HepG2 (cell line): Measurements from ENCODE around the gene ABHD17C. TPM values are rescaled to one million over a fixed set of nuclear protein-coding genes. Genes with fewer than 3 reads are reported as not detected.

Experiments used
- IKZF5 ChIP-seq: IDR thresholded peaks from 2 replicates; pipeline ENCODE4 v1.6.1; 2018; ENCODE audit warnings: missing genetic modification reagents, mild to moderate bottlenecking, missing compliant biosample characterization
- KMT2A ChIP-seq: sonication (generic); formaldehyde crosslinking; IDR thresholded peaks from 2 replicates; pipeline ENCODE4 v1.4.0; 2020; ENCODE audit warnings: missing genetic modification reagents
- NCOA5 ChIP-seq: sonication (generic); formaldehyde crosslinking; IDR thresholded peaks from 2 replicates; pipeline ENCODE4 v1.4.0; 2020; ENCODE audit warnings: missing genetic modification reagents
- NRL ChIP-seq: sonication (generic); formaldehyde crosslinking; IDR thresholded peaks from 2 replicates; pipeline ENCODE4 v1.5.0; 2020; ENCODE audit warnings: missing genetic modification reagents, mild to moderate bottlenecking, moderate library complexity, borderline replicate concordance
- PRDM4 ChIP-seq: sonication (generic); formaldehyde crosslinking; IDR thresholded peaks from 2 replicates; pipeline ENCODE4 v1.9.0; 2021; ENCODE audit warnings: missing genetic modification reagents, borderline replicate concordance
- REXO4 ChIP-seq: sonication (generic); formaldehyde crosslinking; IDR thresholded peaks from 2 replicates; pipeline ENCODE4 v1.8.0; 2022; ENCODE audit warnings: missing genetic modification reagents, mild to moderate bottlenecking, borderline replicate concordance
- ZBTB39 ChIP-seq: sonication (generic); formaldehyde crosslinking; IDR thresholded peaks from 2 replicates; pipeline ENCODE4 v1.5.0; 2020; ENCODE audit warnings: missing genetic modification reagents
- ZIK1 ChIP-seq: sonication (generic); formaldehyde crosslinking; IDR thresholded peaks from 2 replicates; pipeline ENCODE4 v1.5.0; 2020; ENCODE audit warnings: mild to moderate bottlenecking, low read depth, missing genetic modification reagents, borderline replicate concordance
- ZNF34 ChIP-seq: sonication (generic); formaldehyde crosslinking; IDR thresholded peaks from 2 replicates; pipeline ENCODE4 v1.4.0; 2020; ENCODE audit warnings: mild to moderate bottlenecking, missing genetic modification reagents, borderline replicate concordance
- ZNF564 ChIP-seq: sonication (generic); formaldehyde crosslinking; IDR thresholded peaks from 2 replicates; pipeline ENCODE4 v1.8.1; 2023; ENCODE audit warnings: mild to moderate bottlenecking, missing genetic modification reagents
- ZNF776 ChIP-seq: sonication (generic); formaldehyde crosslinking; IDR thresholded peaks from 2 replicates; pipeline ENCODE4 v1.4.0; 2020; ENCODE audit warnings: mild to moderate bottlenecking, missing genetic modification reagents
- ZNF883 ChIP-seq: sonication (generic); formaldehyde crosslinking; IDR thresholded peaks from 2 replicates; pipeline ENCODE4 v1.5.1; 2020; ENCODE audit warnings: mild to moderate bottlenecking, missing genetic modification reagents; ENCODE audit errors: not compliant biosample characterization
- polyA plus RNA-seq, 8 experiments: library from polyadenylated mRNA; depleted of rRNA in 3 of 8; stranded (reverse) in 7 of 8; unstranded in 1 of 8; fragments of >200 nt; fragmentation: Illumina TruSeq in 4 of 8; extraction: Trizol in 4 of 8; gene quantifications; 2 replicates each; pipeline versions ENCODE4 v1.2.1 to v1.2.3, GENCODE V29; 2011 to 2016; ENCODE audit warnings: low read depth in 4 of 8, missing spikeins in 1 of 8, mixed read lengths in 1 of 8; ENCODE audit not compliant: insufficient read depth in 1 of 8
- total RNA-seq, 5 experiments: library from RNA; depleted of rRNA; stranded (reverse); fragments of >200 nt; fragmentation: Illumina TruSeq; extraction: Trizol; gene quantifications; 2 replicates each; pipeline ENCODE4 v1.2.3, GENCODE V29; 2016; ENCODE audit warnings: low read depth in 1 of 5

The ABHD17C gene
- total and polyA plus RNA-seq, 2 of the 13 experiments (the other 11 are each of a cell fraction or from before 2014, with no cell fraction given) = 2.9 to 3.9 TPM

- peak; percentile 94 for TF ChIP-seq IKZF5 (CRISPR knock-in tag)
- peak; percentile 80 for TF ChIP-seq ZNF564 (CRISPR knock-in tag)
- no peak for TF ChIP-seq ZNF34
- peak; percentile 77 for TF ChIP-seq ZNF883 (CRISPR knock-in tag)
- peak; percentile 28; the same call in 1 of the 2 replicates for TF ChIP-seq ZNF776 (CRISPR knock-in tag)
- no peak for TF ChIP-seq ZBTB39 (CRISPR knock-in tag)
- TF ChIP-seq KMT2A = peak; percentile 62; the same call in 1 of the 2 replicates
- peak; percentile 83 for TF ChIP-seq NRL (CRISPR knock-in tag)
- TF ChIP-seq PRDM4 = no peak; the same call in 1 of the 2 replicates
- peak; percentile 84; the same call in 1 of the 2 replicates for TF ChIP-seq ZIK1 (CRISPR knock-in tag)
- 0 out of 2 replicates have a peak, but pooled peaks have one; percentile 62 for TF ChIP-seq NCOA5 (CRISPR knock-in tag)
- peak; percentile 89 for TF ChIP-seq REXO4 (CRISPR knock-in tag)
These were observed 85.5 kb downstream of the ABHD17C start (continued) for GRCh38 chr15:80780416-80781221.
